Small intestine (tissue), 7 donors: ENCODE measurements around the gene ASB2. TPM values are rescaled to one million over a fixed set of nuclear protein-coding genes. Genes with fewer than 3 reads are reported as not detected.
A peak's percentile ranks its signal among the peaks of the same experiment; 100 is the strongest.

ENCODE experiments used
- DNase-seq, 2 donors: peaks; one replicate each; pipeline versions ENCODE4 v3.0.0 to v3.0.0-alpha.2; 2013
- FAIRE-seq: peaks from 2 replicates; lab custom pipeline; 2012; peaks lifted over from hg19 to GRCh38; lab: Jason Lieb, UNC
- H3K27ac ChIP-seq, 3 donors: one replicate each; pipeline ENCODE4 v1.5.1; 2013; ENCODE audit warnings: low read length in 2 of 3, mild to moderate bottlenecking in 2 of 3, control low read depth in 1 of 3, inconsistent platforms in 1 of 3, low read depth in 1 of 3, moderate library complexity in 1 of 3
- H3K27me3 ChIP-seq, 3 donors: one replicate each; pipeline ENCODE4 v1.6.1; 2013; ENCODE audit warnings: low read length in 3 of 3, inconsistent platforms in 1 of 3; ENCODE audit not compliant: control insufficient read depth in 3 of 3, insufficient read depth in 3 of 3
- H3K36me3 ChIP-seq, 3 donors: one replicate each; pipeline ENCODE4 v1.6.1; 2013; ENCODE audit warnings: low read length in 3 of 3, inconsistent platforms in 1 of 3, low read depth in 1 of 3, mild to moderate bottlenecking in 1 of 3, moderate library complexity in 1 of 3; ENCODE audit not compliant: control insufficient read depth in 3 of 3, insufficient read depth in 2 of 3
- H3K4me1 ChIP-seq, 3 donors: one replicate each; pipeline ENCODE4 v1.6.1; 2013; ENCODE audit warnings: low read length in 2 of 3, inconsistent platforms in 1 of 3, low read depth in 1 of 3, mild to moderate bottlenecking in 1 of 3, moderate library complexity in 1 of 3; ENCODE audit not compliant: control insufficient read depth in 3 of 3, insufficient read depth in 2 of 3
- H3K4me3 ChIP-seq, 3 donors: one replicate each; pipeline ENCODE4 v1.5.1; 2013; ENCODE audit warnings: low read length in 3 of 3, control low read depth in 1 of 3, inconsistent platforms in 1 of 3, low read depth in 1 of 3, mild to moderate bottlenecking in 1 of 3, moderate library complexity in 1 of 3
- H3K9me3 ChIP-seq, 2 donors: one replicate each; pipeline ENCODE4 v1.6.1; 2013; ENCODE audit warnings: low read depth in 1 of 2, low read length in 1 of 2; ENCODE audit not compliant: control insufficient read depth in 2 of 2, insufficient read depth in 1 of 2
- WGBS, 3 donors: extraction: QIAGEN DNeasy Blood & Tissue Kit; methylation state at CpG; one replicate each; pipeline ENCODE4 v1.1.7; 2013; 5-methylcytosine and 5-hydroxymethylcytosine counted together
- polyA plus RNA-seq, 4 donors: library from polyadenylated mRNA; stranded (reverse) in 3 of 4; unstranded in 1 of 4; fragments of 200-250 nt in 3 of 4; fragments of 120-200 nt in 1 of 4; gene quantifications; one replicate each; pipeline versions ENCODE4 v1.2.1 to v1.2.3, GENCODE V29; 2013
- donor health status: healthy with polysubstance abuse.
- donor health status: control.
- donor health status: control.
- donor health status: Bipolar disorder and iron deficiency.
- donor health status: healthy.

ASB2 gene
- polyA plus RNA-seq, 4 donors: 1.3 to 5.6 (median 4.2) TPM

DNA sequence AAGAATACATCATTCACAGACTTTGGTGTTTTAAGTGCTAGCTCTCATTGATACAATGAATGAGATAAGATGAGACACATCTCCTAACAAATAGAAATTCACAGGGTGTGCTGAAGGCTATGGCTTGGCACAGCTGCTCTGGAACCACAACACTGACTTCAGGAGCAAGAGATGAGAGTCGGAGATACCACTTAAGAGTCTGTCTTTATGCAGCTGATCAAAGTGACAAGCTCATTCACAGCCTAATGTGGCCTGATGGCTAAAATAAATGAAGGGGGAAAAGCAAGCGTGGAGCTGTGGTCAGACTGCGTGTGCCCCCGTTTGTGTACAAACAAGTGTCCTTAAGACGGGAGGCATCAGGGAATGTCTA is 78.9 kb downstream of the ASB2 start:
- H3K9me3 ChIP-seq: no peaks in the 10 kb centered on the region
- H3K27me3 ChIP-seq: no peaks in the 10 kb centered on the region
- peaks cover 0 to 4% (median 0%) of the 10 kb centered on the region in 3 donors for H3K4me1 ChIP-seq
- H3K4me3 ChIP-seq: no peak overlapping the region
- DNase-seq: no peak
- no peak for FAIRE-seq
- no peak overlapping the region for H3K27ac ChIP-seq
- 74 to 85% (median 79%) methylated on average over 5 of the region's 5 CpGs for WGBS, 3 donors
- no peaks in the 10 kb centered on the region for H3K36me3 ChIP-seq

DNA sequence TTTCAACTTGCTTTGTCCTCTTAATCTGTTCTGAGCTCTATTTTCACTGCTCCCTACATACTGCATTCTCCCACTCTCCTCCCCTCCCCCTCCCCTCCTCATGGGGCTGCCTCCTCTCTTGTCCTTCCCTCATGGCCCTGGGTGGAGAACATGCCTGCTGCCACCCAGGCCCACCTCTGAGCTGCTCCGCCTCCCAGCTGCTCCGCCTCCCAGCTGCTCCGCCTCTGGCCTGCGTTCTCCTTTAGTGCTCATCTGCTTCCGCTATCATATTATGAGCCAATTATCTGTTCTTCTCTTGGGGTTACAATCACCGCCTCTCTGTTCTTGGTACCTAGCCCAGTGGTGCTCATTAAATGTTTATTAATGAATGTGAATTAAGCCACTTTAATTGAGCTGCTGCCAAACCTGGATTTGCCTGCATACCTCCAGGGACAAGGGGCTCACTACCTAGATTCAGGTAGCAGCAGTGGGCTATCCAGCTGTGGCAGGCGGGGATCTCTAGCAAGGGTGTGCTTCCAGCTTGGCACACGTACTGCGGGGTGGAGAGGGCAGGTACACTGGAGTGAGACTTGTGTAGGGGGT is 81.3 kb downstream of the ASB2 start:
- FAIRE-seq (no peak), DNase-seq (no peak)
- WGBS, 3 donors: 79 to 90% (median 83%) methylated on average over 9 of the region's 9 CpGs
- Histone ChIP-seq H3K9me3 (no peaks in the 10 kb centered on the region), H3K4me1 (peaks cover 0 to 4% (median 0%) of the 10 kb centered on the region in 3 donors), H3K4me3 (no peak overlapping the region), H3K27ac (no peak overlapping the region), H3K36me3 (no peaks in the 10 kb centered on the region), H3K27me3 (no peaks in the 10 kb centered on the region)

DNA sequence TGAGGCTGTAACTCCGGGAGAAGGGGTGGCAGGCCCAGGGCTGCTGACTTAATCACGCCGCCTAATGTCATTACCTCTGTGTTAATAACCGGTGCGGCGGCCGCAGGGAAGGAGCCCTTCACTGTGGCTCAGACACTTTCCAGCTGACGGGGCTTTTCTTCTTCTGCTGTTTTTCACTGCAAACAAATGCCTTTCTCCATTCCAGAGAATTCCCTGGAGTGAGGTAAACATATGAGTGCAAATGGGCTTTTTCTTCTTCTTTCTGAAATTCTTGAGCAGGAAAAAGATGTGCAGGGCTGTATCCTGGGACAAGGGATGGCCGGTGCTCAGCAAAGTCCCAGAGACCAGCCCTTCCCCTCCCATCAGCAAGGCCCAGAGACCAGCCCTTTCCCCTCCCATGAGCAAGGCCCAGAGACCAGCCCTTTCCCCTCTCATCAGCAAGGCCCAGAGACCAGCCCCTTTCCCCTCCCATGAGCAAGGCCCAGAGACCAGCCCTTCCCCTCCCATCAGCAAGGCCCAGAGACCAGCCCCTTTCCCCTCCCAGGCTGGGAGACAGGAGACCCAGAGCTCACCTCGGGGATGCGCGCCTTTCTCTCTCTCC is 82.6 kb downstream of the ASB2 start:
- no peak overlapping the region for H3K4me3 ChIP-seq
- peaks cover 0 to 4% (median 0%) of the 10 kb centered on the region in 3 donors for H3K4me1 ChIP-seq
- FAIRE-seq (no peak), DNase-seq (no peak)
- no peaks in the 10 kb centered on the region for H3K9me3 ChIP-seq
- WGBS, 3 donors: 77 to 83% (median 82%) methylated on average over 12 of the region's 12 CpGs
- H3K36me3 ChIP-seq: no peaks in the 10 kb centered on the region
- H3K27me3 ChIP-seq: no peaks in the 10 kb centered on the region
- no peak overlapping the region for H3K27ac ChIP-seq

DNA sequence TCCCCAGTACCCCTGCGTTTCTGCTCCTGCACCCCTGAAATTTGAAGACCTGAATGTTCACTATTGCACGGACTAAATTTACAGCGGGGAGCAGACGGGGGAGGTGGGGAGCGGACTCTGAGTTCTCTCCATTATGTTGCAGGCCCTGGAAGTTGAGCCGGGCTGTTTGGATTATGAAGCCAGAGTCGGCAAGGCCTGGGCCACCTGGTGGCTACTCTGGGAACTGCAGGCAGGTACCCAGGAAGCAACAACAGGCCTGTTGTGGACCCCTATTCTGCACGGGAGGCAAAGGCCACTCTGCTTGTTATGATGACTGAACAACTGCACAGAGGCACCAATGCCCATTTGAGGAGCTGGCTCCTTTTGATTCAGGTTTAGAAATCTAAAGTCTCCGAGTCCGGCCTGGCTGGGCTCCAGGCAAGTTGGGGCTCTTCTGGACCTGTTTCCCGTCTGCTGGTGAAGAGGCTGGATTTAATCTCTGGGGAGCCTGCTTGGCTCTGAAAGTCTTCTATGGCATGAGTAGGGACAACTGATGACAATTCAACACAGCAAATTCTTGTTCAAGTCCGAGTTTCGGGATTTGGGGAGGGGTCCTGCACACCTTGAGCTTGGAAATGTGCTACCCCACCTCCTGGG is 83.3 kb downstream of the ASB2 start:
- no peaks in the 10 kb centered on the region for H3K36me3 ChIP-seq
- FAIRE-seq (no peak), DNase-seq (peak; percentile 41 to 74)
- H3K9me3 ChIP-seq: no peaks in the 10 kb centered on the region
- no peak overlapping the region for H3K4me3 ChIP-seq
- peaks cover 0 to 2% (median 0%) of the 10 kb centered on the region in 3 donors for H3K27me3 ChIP-seq
- WGBS, 3 donors: 31 to 38% (median 34%) methylated on average over 13 of the region's 13 CpGs
- H3K4me1 ChIP-seq: peaks cover 0 to 4% (median 0%) of the 10 kb centered on the region in 3 donors
- no peak overlapping the region for H3K27ac ChIP-seq

DNA sequence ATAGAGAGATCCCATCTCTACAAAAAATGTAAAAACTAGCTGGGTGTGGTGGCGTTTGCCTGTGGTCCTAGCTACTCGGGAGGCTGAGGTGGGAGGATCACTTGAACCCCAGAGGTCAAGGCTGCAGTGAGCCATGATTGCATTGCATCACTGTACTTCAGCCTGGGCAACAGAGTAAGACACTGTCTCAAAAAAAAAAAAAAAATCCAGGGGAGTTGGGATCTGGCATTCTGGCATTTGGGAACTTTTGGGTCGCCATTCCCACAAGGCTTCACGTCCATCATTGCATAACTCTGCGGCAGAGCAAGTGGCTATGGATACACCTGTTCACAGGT is 83.9 kb downstream of the ASB2 start:
- Histone ChIP-seq H3K36me3 (no peaks in the 10 kb centered on the region), H3K27ac (no peak overlapping the region), H3K4me3 (no peak overlapping the region), H3K9me3 (no peaks in the 10 kb centered on the region), H3K4me1 (peaks cover 0 to 4% (median 0%) of the 10 kb centered on the region in 3 donors), H3K27me3 (peaks cover 0 to 2% (median 0%) of the 10 kb centered on the region in 3 donors)
- DNase-seq (no peak), FAIRE-seq (no peak)
- 60 to 72% (median 64%) methylated on average over 5 of the region's 5 CpGs for WGBS, 3 donors

DNA sequence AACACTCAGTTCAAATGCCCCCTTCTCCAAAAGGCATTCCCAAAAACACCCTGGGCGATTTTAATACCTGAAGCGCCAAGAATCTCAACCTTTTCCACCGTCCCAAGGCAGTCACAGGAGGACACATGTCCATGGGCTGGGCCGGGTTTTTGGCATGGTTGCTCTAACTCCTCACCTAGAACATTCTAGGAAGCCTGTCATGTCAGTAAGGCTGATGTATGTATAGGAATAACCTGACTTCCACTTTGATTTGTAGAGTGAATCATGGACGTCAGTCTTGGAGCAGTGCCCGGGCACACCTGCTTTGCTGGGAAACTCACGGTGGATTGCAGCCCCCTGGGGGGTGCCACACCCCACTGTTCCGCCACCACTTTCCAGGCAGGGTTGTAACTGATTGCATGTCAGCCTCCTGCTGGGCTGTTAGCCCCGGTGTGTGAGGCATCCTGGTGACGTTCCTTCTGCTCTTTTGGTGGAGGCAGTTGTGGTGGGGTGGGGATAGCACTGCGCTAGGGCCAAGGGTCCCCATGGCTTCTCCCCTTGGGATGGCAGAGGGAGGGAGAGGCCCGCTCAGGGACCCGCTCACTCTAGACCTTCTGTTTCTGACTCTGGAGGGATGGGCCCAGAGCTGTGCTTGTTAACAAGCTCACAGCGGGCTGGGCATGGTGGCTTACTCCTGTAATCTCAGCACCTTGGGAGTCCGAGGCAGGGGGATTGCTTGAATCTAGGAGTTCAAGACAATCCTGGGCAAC is 84.4 kb downstream of the ASB2 start:
- no peak overlapping the region for H3K4me3 ChIP-seq
- H3K27me3 ChIP-seq: peaks cover 0 to 2% (median 0%) of the 10 kb centered on the region in 3 donors
- no peaks in the 10 kb centered on the region for H3K9me3 ChIP-seq
- no peak overlapping the region for H3K27ac ChIP-seq
- no peak for FAIRE-seq
- H3K4me1 ChIP-seq: peaks cover 0 to 4% (median 0%) of the 10 kb centered on the region in 3 donors
- no peak for DNase-seq
- no peaks in the 10 kb centered on the region for H3K36me3 ChIP-seq
- 60 to 74% (median 71%) methylated on average over 15 of the region's 15 CpGs for WGBS, 3 donors

DNA sequence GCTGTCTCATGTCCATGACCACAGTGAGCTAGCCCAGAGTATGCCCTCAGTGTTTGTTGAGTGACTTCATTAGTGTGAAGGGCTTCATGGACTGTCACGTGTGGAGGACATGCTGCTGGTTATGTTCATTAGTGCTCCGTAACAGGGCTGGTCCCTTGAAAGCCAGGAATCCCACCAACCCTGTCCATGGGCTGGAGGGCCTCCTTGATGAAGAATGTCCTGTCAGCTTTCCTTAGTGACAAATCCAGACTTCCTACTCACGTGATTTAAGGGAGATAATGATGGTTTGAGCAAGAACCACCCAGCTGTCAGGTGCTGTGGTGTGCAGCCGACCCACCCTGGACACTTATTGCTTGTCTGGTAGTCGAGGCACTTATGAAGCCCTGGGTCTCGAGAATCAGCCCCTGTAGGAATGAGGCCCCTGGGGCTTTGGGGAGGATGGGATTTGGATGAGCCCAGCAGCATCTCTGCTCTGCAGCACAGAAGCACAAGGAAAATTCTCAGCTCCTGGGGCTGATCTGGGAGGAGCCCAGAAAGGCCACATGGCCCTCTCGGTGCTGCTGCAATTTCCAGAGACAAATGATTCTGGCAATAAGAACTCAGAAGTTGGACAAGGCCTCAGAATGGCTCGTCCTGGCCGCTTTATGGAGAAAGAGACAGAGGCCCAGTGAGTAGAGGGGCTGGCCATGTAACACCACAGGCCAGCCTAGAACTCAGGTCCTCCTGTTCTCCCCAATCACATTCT is 86.5 kb downstream of the ASB2 start:
- Histone ChIP-seq H3K9me3 (no peaks in the 10 kb centered on the region), H3K4me1 (peaks cover 0 to 4% (median 0%) of the 10 kb centered on the region in 3 donors), H3K36me3 (no peaks in the 10 kb centered on the region), H3K27ac (no peak overlapping the region), H3K4me3 (no peak overlapping the region), H3K27me3 (peaks cover 0 to 2% (median 0%) of the 10 kb centered on the region in 3 donors)
- DNase-seq: no peak
- WGBS, 3 donors: 53 to 63% (median 54%) methylated on average over 9 of the region's 9 CpGs
- FAIRE-seq: no peak

DNA sequence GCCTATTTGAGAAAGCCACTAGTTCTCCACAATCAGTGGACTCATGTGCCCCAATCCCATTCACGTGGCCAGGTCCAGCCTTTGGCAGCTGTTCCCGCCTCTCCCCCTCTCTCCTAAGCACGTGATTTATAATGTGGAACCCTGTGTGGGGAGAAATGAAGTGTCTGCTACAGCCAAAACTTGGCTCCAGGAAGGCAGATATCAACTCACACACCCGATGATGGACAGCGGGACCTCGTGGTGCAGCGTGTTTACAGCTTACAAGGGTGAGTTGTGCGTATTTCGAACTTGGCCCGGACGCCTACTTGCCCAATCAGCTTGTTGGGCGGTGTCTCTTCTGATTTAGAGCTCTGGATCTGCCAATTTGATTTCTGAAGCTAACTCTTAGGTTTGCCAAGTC is 87.4 kb downstream of the ASB2 start:
- 43 to 64% (median 61%) methylated on average over 12 of the region's 12 CpGs for WGBS, 3 donors
- FAIRE-seq: no peak
- no peak overlapping the region for H3K4me3 ChIP-seq
- peaks cover 0 to 2% (median 0%) of the 10 kb centered on the region in 3 donors for H3K27me3 ChIP-seq
- peaks cover 0 to 4% (median 0%) of the 10 kb centered on the region in 3 donors for H3K4me1 ChIP-seq
- DNase-seq: no peak
- H3K9me3 ChIP-seq: no peaks in the 10 kb centered on the region
- no peaks in the 10 kb centered on the region for H3K36me3 ChIP-seq
- no peak overlapping the region for H3K27ac ChIP-seq
